Lower lobe of right lung (tissue), 2 donors: Measurements from ENCODE around the gene ZNF652. TPM values are rescaled to one million over a fixed set of nuclear protein-coding genes. Genes with fewer than 3 reads are reported as not detected.
A peak's percentile ranks its signal among the peaks of the same experiment; 100 is the strongest.
"Not testable (repeated sequence)": the region's sequence is repeated elsewhere in the genome, so short reads cannot be mapped to it uniquely, and the experiment has no call there.

ENCODE experiments used
- ATAC-seq, 2 donors: fragments of 200-7000 bp; cut with Tn5 transposase; one replicate each; pipeline ENCODE4 v1.9.1; 2020 to 2022; ENCODE audit warnings: mild to moderate bottlenecking in 2 of 2, moderate library complexity in 2 of 2
- DNase-seq: peaks from one replicate; pipeline ENCODE4 v3.0.0-alpha.2; 2020
- H3K27ac ChIP-seq: fragments of 200-600 bp; one replicate; pipeline ENCODE4 v1.8.0; 2022
- H3K27me3 ChIP-seq: fragments of 200-600 bp; one replicate; pipeline ENCODE4 v1.8.0; 2022; ENCODE audit warnings: low read depth
- H3K36me3 ChIP-seq: fragments of 200-600 bp; one replicate; pipeline ENCODE4 v1.8.0; 2022; ENCODE audit warnings: mild to moderate bottlenecking
- H3K4me1 ChIP-seq: fragments of 200-600 bp; one replicate; pipeline ENCODE4 v1.8.0; 2022
- H3K4me3 ChIP-seq: fragments of 200-600 bp; one replicate; pipeline ENCODE4 v1.8.0; 2022; ENCODE audit warnings: mild to moderate bottlenecking
- H3K9me3 ChIP-seq: fragments of 200-600 bp; one replicate; pipeline ENCODE4 v1.8.0; 2022
- intact Hi-C: fragments of 100-400 bp; cut with DNase I; formaldehyde crosslinking; loops from one replicate; pipeline ENCODE4 v1.11.0; 2022
- total RNA-seq: library from RNA; stranded (reverse); fragmentation: NEBNext Ultra II Directional; extraction: Animal tissue kit (Norgen Biotek cat#: 25700); gene quantifications from one replicate; pipeline ENCODE4 v1.2.1, GENCODE V29; 2021
- TF ChIP-seq, protein P1 (sequence below): fragments of 200-600 bp; IDR thresholded peaks from one replicate; pipeline ENCODE4 v1.8.0; 2022; ENCODE audit warnings: antibody characterized with exemption, mild to moderate bottlenecking
- donor health status: DM: no; HTN: yes; CAD: no; lungs with severe emphysema.

Gene ZNF652
- total RNA-seq, 1 donor from 2014 or later, result 49.0 TPM

GRCh38 chr17:49290690-49291359 lies 71.2 kb downstream of the ZNF652 start:
- no peaks in the 10 kb centered on the region for H3K9me3 ChIP-seq
- no peak overlapping the region for H3K4me3 ChIP-seq
- no peak overlapping the region for H3K27ac ChIP-seq
- no peak for ATAC-seq
- no peaks in the 10 kb centered on the region for H3K4me1 ChIP-seq
- no peaks in the 10 kb centered on the region for H3K27me3 ChIP-seq
- intact Hi-C loops, result no loop called here
- H3K36me3 ChIP-seq, result peaks cover 12% of the 10 kb centered on the region
- DNase-seq, result no peak
- TF ChIP-seq, protein P1, sequence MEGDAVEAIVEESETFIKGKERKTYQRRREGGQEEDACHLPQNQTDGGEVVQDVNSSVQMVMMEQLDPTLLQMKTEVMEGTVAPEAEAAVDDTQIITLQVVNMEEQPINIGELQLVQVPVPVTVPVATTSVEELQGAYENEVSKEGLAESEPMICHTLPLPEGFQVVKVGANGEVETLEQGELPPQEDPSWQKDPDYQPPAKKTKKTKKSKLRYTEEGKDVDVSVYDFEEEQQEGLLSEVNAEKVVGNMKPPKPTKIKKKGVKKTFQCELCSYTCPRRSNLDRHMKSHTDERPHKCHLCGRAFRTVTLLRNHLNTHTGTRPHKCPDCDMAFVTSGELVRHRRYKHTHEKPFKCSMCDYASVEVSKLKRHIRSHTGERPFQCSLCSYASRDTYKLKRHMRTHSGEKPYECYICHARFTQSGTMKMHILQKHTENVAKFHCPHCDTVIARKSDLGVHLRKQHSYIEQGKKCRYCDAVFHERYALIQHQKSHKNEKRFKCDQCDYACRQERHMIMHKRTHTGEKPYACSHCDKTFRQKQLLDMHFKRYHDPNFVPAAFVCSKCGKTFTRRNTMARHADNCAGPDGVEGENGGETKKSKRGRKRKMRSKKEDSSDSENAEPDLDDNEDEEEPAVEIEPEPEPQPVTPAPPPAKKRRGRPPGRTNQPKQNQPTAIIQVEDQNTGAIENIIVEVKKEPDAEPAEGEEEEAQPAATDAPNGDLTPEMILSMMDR, result peak; percentile 60

GRCh38 chr17:49288388-49288787 lies 73.7 kb downstream of the ZNF652 start:
- H3K4me1 ChIP-seq, result no peaks in the 10 kb centered on the region
- TF ChIP-seq, protein P1, result no peak
- H3K4me3 ChIP-seq, result no peak overlapping the region
- DNase-seq (no peak), ATAC-seq (no peak)
- H3K27me3 ChIP-seq, result no peaks in the 10 kb centered on the region
- peaks cover 12% of the 10 kb centered on the region for H3K36me3 ChIP-seq
- no peak overlapping the region for H3K27ac ChIP-seq
- intact Hi-C loops, result no loop called here
- H3K9me3 ChIP-seq, result no peaks in the 10 kb centered on the region

- intact Hi-C loops, result no loop called here
- no peak overlapping the region for H3K27ac ChIP-seq
- TF ChIP-seq, protein P1, result no peak
- ATAC-seq, result no peak
- no peaks in the 10 kb centered on the region for H3K27me3 ChIP-seq
- DNase-seq, result no peak
- no peak overlapping the region for H3K4me3 ChIP-seq
- no peaks in the 10 kb centered on the region for H3K9me3 ChIP-seq
- H3K36me3 ChIP-seq, result peaks cover 7% of the 10 kb centered on the region
- H3K4me1 ChIP-seq, result no peaks in the 10 kb centered on the region
Measured at GRCh38 chr17:49287481-49287880, 74.6 kb downstream of the ZNF652 start.

DNA sequence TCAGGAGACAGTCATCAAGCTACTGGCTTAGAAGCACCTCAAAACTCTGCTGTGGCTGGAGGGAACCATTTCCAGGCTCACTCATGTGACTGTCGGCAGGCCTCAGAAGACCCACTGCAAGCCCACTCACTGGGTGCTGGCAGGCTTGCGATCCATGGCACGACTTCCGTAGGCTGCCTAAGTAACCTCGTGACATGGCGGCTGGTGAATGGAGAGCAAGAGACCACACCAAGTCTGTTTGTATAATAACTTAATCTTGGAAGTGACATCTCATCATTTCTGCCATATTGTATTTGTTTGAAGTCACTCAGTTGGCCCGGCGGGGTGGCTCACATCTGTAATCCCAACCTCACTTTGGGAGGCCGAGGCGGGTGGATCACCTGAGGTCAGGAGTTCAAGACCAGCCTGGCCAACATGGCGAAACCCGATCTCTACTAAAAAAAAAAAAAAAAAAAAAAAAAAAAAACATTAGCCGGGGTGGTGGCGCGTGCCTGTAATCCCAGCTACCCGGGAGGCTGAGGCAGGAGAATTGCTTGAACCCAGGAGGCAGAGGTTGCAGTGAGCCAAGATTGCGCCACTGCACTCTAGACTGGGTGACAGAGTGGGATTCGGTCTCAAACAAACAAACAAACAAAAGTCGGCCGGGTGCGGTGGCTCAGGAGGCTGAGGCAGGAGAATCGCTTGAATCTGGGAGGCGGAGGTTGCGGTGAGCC lies 75.6 kb downstream of the ZNF652 start:
- H3K4me3 ChIP-seq, H3K4me1 ChIP-seq, ATAC-seq, DNase-seq, H3K36me3 ChIP-seq, H3K27me3 ChIP-seq, H3K9me3 ChIP-seq, H3K27ac ChIP-seq, intact Hi-C loops: not testable (repeated sequence)

GRCh38 chr17:49285716-49286115 lies 76.3 kb downstream of the ZNF652 start:
- Histone ChIP-seq H3K4me3 (no peak overlapping the region), H3K27me3 (no peaks in the 10 kb centered on the region), H3K4me1 (no peaks in the 10 kb centered on the region), H3K27ac (no peak overlapping the region), H3K36me3 (no peaks in the 10 kb centered on the region), H3K9me3 (no peaks in the 10 kb centered on the region)
- DNase-seq (no peak), ATAC-seq (no peak)
- intact Hi-C loops, result no loop called here
- TF ChIP-seq, protein P1, result no peak

DNA sequence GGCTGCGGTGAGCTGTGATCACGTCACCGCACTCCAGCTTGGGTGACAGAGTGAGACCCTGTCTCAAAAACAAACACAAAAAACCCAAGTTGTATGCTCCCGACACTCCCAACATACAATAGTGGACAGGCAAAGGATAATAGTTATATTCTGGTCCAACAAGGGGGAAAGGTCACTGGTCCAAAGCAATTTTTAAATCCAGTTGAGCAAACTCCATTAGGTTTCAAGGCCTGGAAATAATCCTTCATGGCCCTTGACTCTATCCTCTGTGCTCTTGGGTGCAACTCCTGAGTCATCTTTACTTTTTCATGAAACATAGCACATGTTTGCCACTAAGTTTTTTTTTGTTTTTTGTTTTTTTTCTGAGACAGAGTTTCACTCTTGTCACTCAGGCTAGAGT lies 81.1 kb downstream of the ZNF652 start:
- TF ChIP-seq, protein P1, result no peak
- H3K4me1 ChIP-seq, result no peaks in the 10 kb centered on the region
- no peak overlapping the region for H3K27ac ChIP-seq
- DNase-seq, result no peak
- no peak overlapping the region for H3K4me3 ChIP-seq
- ATAC-seq, result no peak
- no peaks in the 10 kb centered on the region for H3K27me3 ChIP-seq
- intact Hi-C loops, result no loop called here
- H3K36me3 ChIP-seq, result no peaks in the 10 kb centered on the region
- H3K9me3 ChIP-seq, result no peaks in the 10 kb centered on the region
